GM18870 (cell line): ENCODE measurements around the gene KATNIP.

Experiments used
- ATAC-seq: cut with Tn5 transposase; IDR thresholded peaks from one replicate; pipeline ENCODE4 v1.9.1; 2021; ENCODE audit warnings: moderate library complexity; ENCODE audit not compliant: unreplicated experiment

KATNIP gene

GRCh38 chr16:27579087-27579980 is 29.4 kb downstream of the KATNIP start:
- no peak for ATAC-seq

- ATAC-seq: no peak
Observed at GRCh38 chr16:27582883-27583282, 32.9 kb downstream of the KATNIP start.

- ATAC-seq: no peak
Observed at GRCh38 chr16:27583634-27584033, 33.7 kb downstream of the KATNIP start.

GRCh38 chr16:27585200-27585599 is 35.3 kb downstream of the KATNIP start:
- ATAC-seq: no peak

GRCh38 chr16:27586711-27587110 is 36.8 kb downstream of the KATNIP start:
- no peak for ATAC-seq

- no peak for ATAC-seq
Observed at GRCh38 chr16:27588057-27588456, 38.1 kb downstream of the KATNIP start.

- ATAC-seq: no peak
Observed at GRCh38 chr16:27591837-27592236, 41.9 kb downstream of the KATNIP start.

GRCh38 chr16:27595475-27595874 is 45.5 kb downstream of the KATNIP start:
- ATAC-seq: no peak

- no peak for ATAC-seq
Observed at GRCh38 chr16:27595993-27596392, 46.0 kb downstream of the KATNIP start.

GRCh38 chr16:27596411-27596810 is 46.5 kb downstream of the KATNIP start:
- no peak for ATAC-seq

- ATAC-seq: no peak
Observed at GRCh38 chr16:27597361-27597760, 47.4 kb downstream of the KATNIP start.

- no peak for ATAC-seq
Observed at GRCh38 chr16:27598220-27598619, 48.3 kb downstream of the KATNIP start.

GRCh38 chr16:27598931-27599565 is 49.1 kb downstream of the KATNIP start:
- no peak for ATAC-seq

GRCh38 chr16:27599606-27600005 is 49.7 kb downstream of the KATNIP start:
- no peak for ATAC-seq
